GM12878 (cell line): ENCODE results near the gene RASAL2.

ENCODE experiments used
- CTCF ChIP-seq, 3 experiments: IDR thresholded peaks in 2 of 3; conservative IDR thresholded peaks in 1 of 3; 2 replicates each; pipeline ENCODE4 v1.5.1; 2011; ENCODE audit warnings: low read depth in 3 of 3, low read length in 3 of 3, mild to moderate bottlenecking in 3 of 3, control low read depth in 2 of 3, moderate library complexity in 2 of 3, inconsistent platforms in 1 of 3, mixed read lengths in 1 of 3; ENCODE audit not compliant: control insufficient read depth in 2 of 3, insufficient read depth in 1 of 3; ENCODE audit errors: extremely low read depth in 1 of 3
- EZH2 ChIP-seq: IDR thresholded peaks from 2 replicates; pipeline ENCODE4 v1.6.1; 2012; ENCODE audit warnings: low read depth, mild to moderate bottlenecking, control low read depth, inconsistent platforms, low read length, borderline replicate concordance; ENCODE audit not compliant: control insufficient read depth
- GABPA ChIP-seq: IDR thresholded peaks from 2 replicates; pipeline ENCODE4 v1.6.1; 2014; ENCODE audit warnings: antibody characterized with exemption, low read depth, mild to moderate bottlenecking, inconsistent platforms
- JUNB ChIP-seq: IDR thresholded peaks from 2 replicates; pipeline ENCODE4 v1.6.1; 2016; ENCODE audit warnings: antibody characterized with exemption, mild to moderate bottlenecking
- POLR2A ChIP-seq: IDR thresholded peaks from 2 replicates; pipeline ENCODE4 v1.6.1; 2011; ENCODE audit warnings: low read depth, mild to moderate bottlenecking, low read length
- SIN3A ChIP-seq: IDR thresholded peaks from 2 replicates; pipeline ENCODE4 v1.6.1; 2012; ENCODE audit warnings: low read depth, low read length, improper control_type of control experiment
- TAF1 ChIP-seq: IDR thresholded peaks from 2 replicates; pipeline ENCODE4 v1.6.1; 2011; ENCODE audit warnings: mild to moderate bottlenecking, low read depth, low read length, borderline replicate concordance

- TF ChIP-seq CTCF (IDR thresholded peaks at IDR 0.05 in 2 of 3, conservative IDR thresholded peaks at IDR 0.05 in 1 of 3; ENCODE audit: control insufficient read depth in 2 of 3, extremely low read depth in 1 of 3, insufficient read depth in 1 of 3, low read depth in 3 of 3, low read length in 3 of 3) (no peak), EZH2 (no peak), JUNB (no peak), SIN3A (no peak), POLR2A (no peak), GABPA (no peak), TAF1 (no peak)
These were observed 357.0 kb downstream of the RASAL2 start for GRCh38 chr1:178450871-178451270.
